Spleen (tissue), 11 donors: ENCODE results near the gene ZNF536. TPM values are rescaled to one million over a fixed set of nuclear protein-coding genes. Genes with fewer than 3 reads are reported as not detected.

ENCODE experiments used
- DNase-seq: peaks from one replicate; pipeline ENCODE4 v3.0.0-alpha.2; 2020
- H3K27ac ChIP-seq, 8 donors: fragments of 200-600 bp; sonication (generic) in 7 of 8; 1 replicate in 4 of 8; 2 replicates in 4 of 8; pipeline versions ENCODE4 v1.5.0 to v1.8.0; 2016 to 2021; ENCODE audit warnings: inconsistent platforms in 4 of 8, mild to moderate bottlenecking in 4 of 8, moderate library complexity in 1 of 8
- H3K27me3 ChIP-seq, 7 donors: fragments of 200-600 bp; sonication (generic) in 6 of 7; replicated peaks in 1 of 7; 1 replicate in 4 of 7; 2 replicates in 3 of 7; pipeline versions ENCODE4 v1.5.0 to v1.8.0; 2016 to 2021; ENCODE audit warnings: inconsistent platforms in 3 of 7, mild to moderate bottlenecking in 1 of 7
- H3K36me3 ChIP-seq, 6 donors: fragments of 200-600 bp; sonication (generic) in 5 of 6; 1 replicate in 4 of 6; 2 replicates in 2 of 6; pipeline versions ENCODE4 v1.5.0 to v1.8.0; 2016 to 2021; ENCODE audit warnings: inconsistent platforms in 2 of 6
- H3K4me1 ChIP-seq, 6 donors: fragments of 200-600 bp; sonication (generic) in 5 of 6; 1 replicate in 3 of 6; 2 replicates in 3 of 6; pipeline versions ENCODE4 v1.5.0 to v1.8.0; 2016 to 2021; ENCODE audit warnings: inconsistent platforms in 3 of 6
- H3K4me3 ChIP-seq, 8 donors: fragments of 200-600 bp; sonication (generic) in 7 of 8; 1 replicate in 4 of 8; 2 replicates in 4 of 8; pipeline versions ENCODE4 v1.5.0 to v1.8.0; 2016 to 2021; ENCODE audit warnings: inconsistent platforms in 4 of 8, mild to moderate bottlenecking in 4 of 8, moderate library complexity in 2 of 8
- H3K9me3 ChIP-seq, 8 donors: fragments of 200-600 bp; sonication (generic) in 7 of 8; 1 replicate in 4 of 8; 2 replicates in 4 of 8; pipeline versions ENCODE4 v1.5.0 to v1.8.0; 2016 to 2021; ENCODE audit warnings: inconsistent platforms in 4 of 8
- POLR2A ChIP-seq, 3 donors: fragments of 450-650 bp; IDR thresholded peaks; one replicate each; pipeline ENCODE4 v1.5.1; 2017; ENCODE audit warnings: antibody characterized with exemption in 3 of 3, mild to moderate bottlenecking in 1 of 3
- POLR2AphosphoS5 ChIP-seq, 3 donors: sonication (generic); formaldehyde crosslinking; IDR thresholded peaks; one replicate each; pipeline ENCODE4 v1.5.1; 2017; ENCODE audit warnings: antibody characterized with exemption in 3 of 3
- WGBS, 5 donors: extraction: QIAGEN DNeasy Blood & Tissue Kit in 3 of 5; methylation state at CpG; one replicate each; pipeline versions ENCODE4 v1.1.5 to v1.1.7; 2013 to 2018; 5-methylcytosine and 5-hydroxymethylcytosine counted together
- intact Hi-C: fragments of 100-400 bp; cut with DNase I; formaldehyde crosslinking; loops from one replicate; pipeline ENCODE4 v1.15.0; 2023; ENCODE audit warnings: low total_unique reads
- polyA plus RNA-seq, 3 donors: library from polyadenylated mRNA; stranded (reverse); fragments of 200-250 nt; gene quantifications; one replicate each; pipeline ENCODE4 v1.2.1, GENCODE V29; 2013
- total RNA-seq, 7 donors: library from RNA; depleted of rRNA in 3 of 7; stranded (reverse); fragments of >200 nt in 3 of 7; fragmentation: NEBNext Ultra II Directional in 4 of 7; extraction: Animal tissue kit (Norgen Biotek cat#: 25700) in 4 of 7; gene quantifications; one replicate each; pipeline versions ENCODE4 v1.1.0 to v1.2.1, GENCODE V29; 2016 to 2021
- TF ChIP-seq, protein P1 (sequence below), 11 experiments: fragments of 200-600 bp in 7 of 11; fragments of 450-650 bp in 4 of 11; sonication (generic) in 4 of 11; IDR thresholded peaks in 8 of 11; conservative IDR thresholded peaks in 3 of 11; 1 replicate in 7 of 11; 2 replicates in 4 of 11; pipeline versions ENCODE4 v1.4.0 to v1.8.0; 2016 to 2021; ENCODE audit warnings: antibody characterized with exemption in 11 of 11, inconsistent platforms in 4 of 11, mild to moderate bottlenecking in 1 of 11
- donor health status: healthy with polysubstance abuse.
- donor health status: DM: no; HTN: no; CAD: no; lungs with moderate emphysema.
- donor health status: DM: no; HTN: no; CAD: no.
- donor health status: Bipolar disorder and iron deficiency.
- donor health status: healthy.
- donor health status: DM: no; HTN: no; CAD: no.
- donor health status: DM: yes; HTN: yes; CAD: no.

Gene ZNF536
- total and polyA plus RNA-seq, 10 donors, result 0.13 to 4.1 (median 2.1) TPM

DNA sequence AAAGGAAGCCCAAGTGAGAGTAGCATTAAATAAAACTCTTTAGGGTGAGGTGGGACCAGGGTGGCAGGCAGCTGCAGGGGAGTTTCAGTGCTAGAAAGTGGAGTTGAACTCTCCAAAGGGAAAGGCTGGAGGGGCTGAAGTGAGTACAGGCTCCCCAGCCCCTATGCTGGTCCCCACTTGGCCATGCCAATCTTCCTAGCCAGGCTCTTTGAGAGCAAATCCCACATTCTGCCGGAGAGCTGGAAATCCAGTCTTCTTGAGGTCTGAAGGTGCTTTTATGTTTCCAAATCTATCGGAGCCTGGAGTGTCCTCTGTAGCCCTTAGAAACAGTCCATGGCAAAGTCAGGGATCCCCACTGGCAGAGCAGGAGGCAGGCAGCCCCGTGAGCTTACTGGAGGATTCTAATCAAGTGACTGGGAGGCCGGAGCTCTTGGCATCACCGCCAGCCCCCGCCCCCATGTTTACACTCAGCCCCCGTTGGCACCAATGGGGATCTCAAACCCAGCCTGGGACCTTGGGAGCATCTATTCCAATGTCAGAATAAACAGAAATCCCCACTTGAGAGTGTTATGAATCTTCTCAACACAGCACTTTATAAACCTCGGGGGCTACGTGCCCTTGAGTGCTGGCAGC is 18.3 kb downstream of the ZNF536 start:
- H3K27me3 ChIP-seq, result peaks cover 0 to 29% (median 0%) of the 10 kb centered on the region in 7 donors
- no peaks in the 10 kb centered on the region for H3K4me1 ChIP-seq
- TF ChIP-seq POLR2A (IDR thresholded peaks at IDR 0.05) (no peak), POLR2AphosphoS5 (IDR thresholded peaks at IDR 0.05) (no peak)
- TF ChIP-seq, protein P1, sequence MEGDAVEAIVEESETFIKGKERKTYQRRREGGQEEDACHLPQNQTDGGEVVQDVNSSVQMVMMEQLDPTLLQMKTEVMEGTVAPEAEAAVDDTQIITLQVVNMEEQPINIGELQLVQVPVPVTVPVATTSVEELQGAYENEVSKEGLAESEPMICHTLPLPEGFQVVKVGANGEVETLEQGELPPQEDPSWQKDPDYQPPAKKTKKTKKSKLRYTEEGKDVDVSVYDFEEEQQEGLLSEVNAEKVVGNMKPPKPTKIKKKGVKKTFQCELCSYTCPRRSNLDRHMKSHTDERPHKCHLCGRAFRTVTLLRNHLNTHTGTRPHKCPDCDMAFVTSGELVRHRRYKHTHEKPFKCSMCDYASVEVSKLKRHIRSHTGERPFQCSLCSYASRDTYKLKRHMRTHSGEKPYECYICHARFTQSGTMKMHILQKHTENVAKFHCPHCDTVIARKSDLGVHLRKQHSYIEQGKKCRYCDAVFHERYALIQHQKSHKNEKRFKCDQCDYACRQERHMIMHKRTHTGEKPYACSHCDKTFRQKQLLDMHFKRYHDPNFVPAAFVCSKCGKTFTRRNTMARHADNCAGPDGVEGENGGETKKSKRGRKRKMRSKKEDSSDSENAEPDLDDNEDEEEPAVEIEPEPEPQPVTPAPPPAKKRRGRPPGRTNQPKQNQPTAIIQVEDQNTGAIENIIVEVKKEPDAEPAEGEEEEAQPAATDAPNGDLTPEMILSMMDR (IDR thresholded peaks at IDR 0.05 in 8 of 11, conservative IDR thresholded peaks at IDR 0.05 in 3 of 11), result no peak
- no peaks in the 10 kb centered on the region for H3K36me3 ChIP-seq
- no peak for DNase-seq
- WGBS, 5 donors, result 78 to 87% (median 82%) methylated on average over 9 of the region's 9 CpGs
- H3K27ac ChIP-seq, result no peak overlapping the region
- intact Hi-C loops, result no loop called here
- H3K4me3 ChIP-seq, result no peak overlapping the region
- H3K9me3 ChIP-seq, result no peaks in the 10 kb centered on the region

- peaks cover 0 to 29% (median 0%) of the 10 kb centered on the region in 7 donors for H3K27me3 ChIP-seq
- 77 to 90% (median 85%) methylated on average over 5 of the region's 5 CpGs for WGBS, 5 donors
- H3K9me3 ChIP-seq, result no peaks in the 10 kb centered on the region
- H3K4me1 ChIP-seq, result no peaks in the 10 kb centered on the region
- no peaks in the 10 kb centered on the region for H3K36me3 ChIP-seq
- H3K4me3 ChIP-seq, result no peak overlapping the region
- intact Hi-C loops, result no loop called here
- no peak overlapping the region for H3K27ac ChIP-seq
- TF ChIP-seq, protein P1 (IDR thresholded peaks at IDR 0.05 in 8 of 11, conservative IDR thresholded peaks at IDR 0.05 in 3 of 11), result no peak
- no peak for TF ChIP-seq POLR2AphosphoS5 (IDR thresholded peaks at IDR 0.05)
- TF ChIP-seq POLR2A (IDR thresholded peaks at IDR 0.05), result no peak
- no peak for DNase-seq
These were observed 18.9 kb downstream of the ZNF536 start for GRCh38 chr19:30391052-30391451.

GRCh38 chr19:30391554-30392551 is 19.7 kb downstream of the ZNF536 start:
- TF ChIP-seq, protein P1 (IDR thresholded peaks at IDR 0.05 in 8 of 11, conservative IDR thresholded peaks at IDR 0.05 in 3 of 11), result no peak
- TF ChIP-seq POLR2A (IDR thresholded peaks at IDR 0.05) (no peak), POLR2AphosphoS5 (IDR thresholded peaks at IDR 0.05) (no peak)

DNA sequence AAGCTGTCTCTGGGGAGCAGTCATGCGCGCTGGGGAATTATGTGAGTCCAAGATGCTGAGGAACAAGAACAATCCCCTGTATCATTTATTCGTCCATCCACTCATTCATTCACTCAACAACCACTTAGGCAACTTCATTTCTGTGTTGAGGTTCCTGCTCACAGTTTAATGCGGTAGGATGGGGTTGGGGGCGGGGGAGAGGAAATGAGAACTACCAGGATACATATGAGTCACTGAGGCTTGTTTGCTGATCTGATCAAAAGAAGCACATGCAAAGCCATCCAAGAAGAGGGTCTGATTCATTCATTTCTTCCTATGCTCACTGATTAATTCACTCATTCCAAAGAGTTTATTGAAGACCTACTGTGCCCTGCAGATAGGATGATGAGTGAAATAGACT is 20.9 kb downstream of the ZNF536 start:
- no peak for TF ChIP-seq POLR2A (IDR thresholded peaks at IDR 0.05)
- TF ChIP-seq, protein P1 (IDR thresholded peaks at IDR 0.05 in 8 of 11, conservative IDR thresholded peaks at IDR 0.05 in 3 of 11), result no peak
- no peak for TF ChIP-seq POLR2AphosphoS5 (IDR thresholded peaks at IDR 0.05)
- WGBS, 5 donors, result 55 to 70% (median 64%) methylated on average over 5 of the region's 5 CpGs

More at GRCh38 chr19:30391554-30392551, 19.7 kb downstream of the ZNF536 start:
- no peak overlapping the region for H3K27ac ChIP-seq
- no peak overlapping the region for H3K4me3 ChIP-seq
- peaks cover 0 to 29% (median 0%) of the 10 kb centered on the region in 7 donors for H3K27me3 ChIP-seq
- intact Hi-C loops, result no loop called here
- H3K36me3 ChIP-seq, result no peaks in the 10 kb centered on the region
- WGBS, 5 donors, result 40 to 50% (median 48%) methylated on average over 19 of the region's 19 CpGs
- no peak for DNase-seq
- no peaks in the 10 kb centered on the region for H3K4me1 ChIP-seq
- no peaks in the 10 kb centered on the region for H3K9me3 ChIP-seq

More for the DNA sequence above, 20.9 kb downstream of the ZNF536 start:
- Histone ChIP-seq H3K27me3 (peaks cover 0 to 29% (median 0%) of the 10 kb centered on the region in 7 donors), H3K27ac (no peak overlapping the region), H3K9me3 (no peaks in the 10 kb centered on the region), H3K4me1 (no peaks in the 10 kb centered on the region), H3K4me3 (no peak overlapping the region), H3K36me3 (no peaks in the 10 kb centered on the region)
- intact Hi-C loops, result no loop called here
- no peak for DNase-seq
